ENCODE results near the gene TPGS2.

Gene TPGS2

DNA sequence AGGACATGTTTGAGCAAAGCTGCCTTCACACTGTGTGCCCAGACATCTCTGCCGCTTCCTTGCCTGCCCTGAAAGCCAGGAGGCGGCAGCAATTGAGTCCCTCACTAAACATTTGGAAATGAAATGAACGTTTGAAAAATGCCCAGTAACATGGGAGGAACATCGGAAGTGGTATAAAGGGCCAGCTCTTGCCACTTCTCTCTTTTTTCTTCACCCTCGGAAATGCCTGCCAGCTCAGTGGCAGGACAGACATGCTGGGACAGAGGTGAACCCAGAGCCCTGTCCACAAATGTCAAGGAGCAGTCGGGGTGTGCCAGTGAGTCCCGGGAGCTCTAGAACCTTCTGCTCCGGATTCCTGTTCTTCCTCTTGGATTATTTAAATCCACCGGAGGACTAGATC, 46.1 kb downstream of the TPGS2 start:
- no peak overlapping the region for H2AK5ac ChIP-seq (ENCODE audit: low read length)
- no peak overlapping the region for H2AFZ ChIP-seq (ENCODE audit: insufficient read depth, low read length, poor library complexity)
- H3K9me3 ChIP-seq (ENCODE audit: insufficient read depth, low read depth, low read length) = no peaks in the 10 kb centered on the region
- H3K4ac ChIP-seq (ENCODE audit: low read depth, low read length) = no peak overlapping the region
- H3K23ac ChIP-seq (ENCODE audit: low read length) = no peak overlapping the region
- peaks cover 12 to 25% of the 10 kb centered on the region in 2 experiments for H3K36me3 ChIP-seq (ENCODE audit: control insufficient read depth in 1 of 2, insufficient read depth in 2 of 2, low read length in 2 of 2)
- no CpG with 5 or more reads among the region's 9 CpGs for WGBS (ENCODE audit: extremely low coverage, insufficient coverage, insufficient read length)
- no peaks in the 10 kb centered on the region for H3K4me1 ChIP-seq (ENCODE audit: control insufficient read depth in 1 of 2, insufficient read depth in 2 of 2, low read length in 2 of 2)
- H2BK12ac ChIP-seq (ENCODE audit: low read length) = no peak overlapping the region
- H3K79me1 ChIP-seq (ENCODE audit: low read length) = no peaks in the 10 kb centered on the region
- no peak overlapping the region for H3K18ac ChIP-seq (ENCODE audit: low read length)
- no peak overlapping the region for H4K91ac ChIP-seq (ENCODE audit: low read depth, low read length)
- H3K4me3 ChIP-seq (ENCODE audit: low read depth, low read length) = no peak overlapping the region
- no peak overlapping the region for H2BK5ac ChIP-seq (ENCODE audit: low read depth, low read length, poor library complexity)
- no peak overlapping the region for H3K9ac ChIP-seq (ENCODE audit: low read length)
- no peak overlapping the region for H3K4me2 ChIP-seq (ENCODE audit: low read length)
- H3K27me3 ChIP-seq (ENCODE audit: insufficient read depth, low read length) = no peaks in the 10 kb centered on the region
- no peak overlapping the region for H3K14ac ChIP-seq (ENCODE audit: low read length)
- no peak for DNase-seq
- H3K79me2 ChIP-seq (ENCODE audit: control insufficient read depth, insufficient read depth, low read length, poor library complexity) = no peaks in the 10 kb centered on the region
- no peak overlapping the region for H4K8ac ChIP-seq (ENCODE audit: low read depth, low read length)
- no peak overlapping the region for H2BK120ac ChIP-seq (ENCODE audit: insufficient read depth, low read length, poor library complexity)
- no peak overlapping the region for H4K12ac ChIP-seq (ENCODE audit: low read depth, low read length)
- H3K27ac ChIP-seq (ENCODE audit: low read depth, low read length) = no peak overlapping the region

DNA sequence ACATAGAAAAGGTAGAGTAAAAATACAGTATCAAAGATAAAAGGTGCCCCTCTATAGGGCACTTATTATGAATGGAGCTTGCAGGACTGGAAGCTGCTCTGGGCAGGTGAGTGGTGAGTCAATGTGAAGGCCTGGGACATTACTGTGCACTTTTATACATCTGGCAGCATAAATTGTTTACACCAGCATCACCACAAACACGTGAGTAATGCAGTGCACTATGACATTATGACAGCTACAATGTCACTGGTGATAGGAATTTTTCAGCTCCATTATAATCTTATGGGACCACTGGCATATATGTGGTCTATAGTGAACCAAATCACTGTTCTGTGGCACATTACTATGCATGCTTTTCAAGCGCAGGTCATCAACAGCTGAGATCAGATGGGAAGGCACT, 48.1 kb downstream of the TPGS2 start:
- no peak overlapping the region for H4K91ac ChIP-seq (ENCODE audit: low read depth, low read length)
- no peak overlapping the region for H3K14ac ChIP-seq (ENCODE audit: low read length)
- H3K4me1 ChIP-seq (ENCODE audit: control insufficient read depth in 1 of 2, insufficient read depth in 2 of 2, low read length in 2 of 2) = no peaks in the 10 kb centered on the region
- H2AFZ ChIP-seq (ENCODE audit: insufficient read depth, low read length, poor library complexity) = no peak overlapping the region
- WGBS (ENCODE audit: extremely low coverage, insufficient coverage, insufficient read length) = no CpG with 5 or more reads among the region's 2 CpGs
- no peak overlapping the region for H3K4me3 ChIP-seq (ENCODE audit: low read depth, low read length)
- no peak overlapping the region for H3K23ac ChIP-seq (ENCODE audit: low read length)
- H3K9ac ChIP-seq (ENCODE audit: low read length) = no peak overlapping the region
- H3K27me3 ChIP-seq (ENCODE audit: insufficient read depth, low read length) = no peaks in the 10 kb centered on the region
- H2BK120ac ChIP-seq (ENCODE audit: insufficient read depth, low read length, poor library complexity) = no peak overlapping the region
- no peaks in the 10 kb centered on the region for H3K9me3 ChIP-seq (ENCODE audit: insufficient read depth, low read depth, low read length)
- H2AK5ac ChIP-seq (ENCODE audit: low read length) = no peak overlapping the region
- no peak overlapping the region for H3K18ac ChIP-seq (ENCODE audit: low read length)
- H3K27ac ChIP-seq (ENCODE audit: low read depth, low read length) = no peak overlapping the region
- H3K4me2 ChIP-seq (ENCODE audit: low read length) = no peak overlapping the region
- no peaks in the 10 kb centered on the region for H3K79me2 ChIP-seq (ENCODE audit: control insufficient read depth, insufficient read depth, low read length, poor library complexity)
- no peaks in the 10 kb centered on the region for H3K79me1 ChIP-seq (ENCODE audit: low read length)
- peak; percentile 42 to 74 for DNase-seq
- no peak overlapping the region for H4K12ac ChIP-seq (ENCODE audit: low read depth, low read length)
- H3K4ac ChIP-seq (ENCODE audit: low read depth, low read length) = no peak overlapping the region
- H4K8ac ChIP-seq (ENCODE audit: low read depth, low read length) = no peak overlapping the region
- peaks cover 15 to 28% of the 10 kb centered on the region in 2 experiments for H3K36me3 ChIP-seq (ENCODE audit: control insufficient read depth in 1 of 2, insufficient read depth in 2 of 2, low read length in 2 of 2)
- no peak overlapping the region for H2BK5ac ChIP-seq (ENCODE audit: low read depth, low read length, poor library complexity)
- no peak overlapping the region for H2BK12ac ChIP-seq (ENCODE audit: low read length)

DNA sequence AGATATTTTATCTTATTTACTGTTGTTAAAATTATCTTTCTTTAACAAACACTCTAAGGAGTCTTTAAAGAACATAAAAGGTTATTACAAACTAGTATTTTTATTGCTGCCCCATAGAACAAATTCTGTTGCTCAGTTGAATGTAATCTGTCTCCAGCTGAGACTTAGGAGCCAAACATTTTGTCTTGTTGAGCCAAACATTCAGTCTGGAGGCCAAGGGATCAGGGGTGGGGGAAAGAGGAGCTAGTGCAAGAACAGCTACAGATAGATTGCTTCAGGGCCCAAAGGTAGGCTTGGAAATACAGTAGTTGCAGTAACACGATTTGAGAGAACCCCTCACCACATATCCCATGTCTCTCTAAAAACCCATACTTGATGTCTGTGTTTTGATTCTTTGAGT, 51.2 kb downstream of the TPGS2 start:
- Histone ChIP-seq H2BK12ac (ENCODE audit: low read length) (no peak overlapping the region), H3K36me3 (ENCODE audit: control insufficient read depth in 1 of 2, insufficient read depth in 2 of 2, low read length in 2 of 2) (peaks cover 23 to 35% of the 10 kb centered on the region in 2 experiments), H2AK5ac (ENCODE audit: low read length) (no peak overlapping the region), H3K79me2 (ENCODE audit: control insufficient read depth, insufficient read depth, low read length, poor library complexity) (no peaks in the 10 kb centered on the region), H3K9ac (ENCODE audit: low read length) (no peak overlapping the region), H3K4me1 (ENCODE audit: control insufficient read depth in 1 of 2, insufficient read depth in 2 of 2, low read length in 2 of 2) (no peaks in the 10 kb centered on the region), H3K4ac (ENCODE audit: low read depth, low read length) (no peak overlapping the region), H4K12ac (ENCODE audit: low read depth, low read length) (no peak overlapping the region), H3K9me3 (ENCODE audit: insufficient read depth, low read depth, low read length) (peaks cover 3% of the 10 kb centered on the region), H2BK5ac (ENCODE audit: low read depth, low read length, poor library complexity) (no peak overlapping the region), H3K14ac (ENCODE audit: low read length) (no peak overlapping the region), H3K23ac (ENCODE audit: low read length) (no peak overlapping the region), H2AFZ (ENCODE audit: insufficient read depth, low read length, poor library complexity) (no peak overlapping the region), H3K18ac (ENCODE audit: low read length) (no peak overlapping the region), H3K4me3 (ENCODE audit: low read depth, low read length) (no peak overlapping the region), H3K27me3 (ENCODE audit: insufficient read depth, low read length) (no peaks in the 10 kb centered on the region), H2BK120ac (ENCODE audit: insufficient read depth, low read length, poor library complexity) (no peak overlapping the region), H3K27ac (ENCODE audit: low read depth, low read length) (no peak overlapping the region), H4K8ac (ENCODE audit: low read depth, low read length) (no peak overlapping the region), H4K91ac (ENCODE audit: low read depth, low read length) (no peak overlapping the region), H3K79me1 (ENCODE audit: low read length) (no peaks in the 10 kb centered on the region), H3K4me2 (ENCODE audit: low read length) (no peak overlapping the region)
- DNase-seq = no peak
- no CpG with 5 or more reads among the region's 1 CpG for WGBS (ENCODE audit: extremely low coverage, insufficient coverage, insufficient read length)

DNA sequence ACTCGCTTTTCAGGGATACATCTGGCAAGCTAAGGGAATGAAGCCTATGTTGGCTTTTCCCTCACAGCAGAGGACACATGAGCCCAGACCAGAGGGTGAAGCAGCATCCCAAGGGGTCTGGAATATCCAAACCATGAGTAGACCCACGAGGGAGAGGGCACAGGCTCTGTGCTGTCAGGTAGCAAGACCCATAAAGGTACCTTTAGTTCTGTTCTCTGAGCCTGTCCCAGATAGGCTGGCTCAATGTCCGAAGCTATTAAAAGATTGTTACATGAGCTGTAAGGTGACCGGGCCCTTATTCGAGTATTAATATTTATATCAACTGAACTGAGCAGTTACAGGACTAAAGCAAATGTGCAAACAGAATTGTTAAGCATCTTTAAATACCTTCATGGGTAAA, 52.2 kb downstream of the TPGS2 start:
- H2AFZ ChIP-seq (ENCODE audit: insufficient read depth, low read length, poor library complexity) = no peak overlapping the region
- no peak overlapping the region for H3K4me2 ChIP-seq (ENCODE audit: low read length)
- H3K9ac ChIP-seq (ENCODE audit: low read length) = no peak overlapping the region
- no peaks in the 10 kb centered on the region for H3K79me2 ChIP-seq (ENCODE audit: control insufficient read depth, insufficient read depth, low read length, poor library complexity)
- H3K4me3 ChIP-seq (ENCODE audit: low read depth, low read length) = no peak overlapping the region
- no peak overlapping the region for H2BK5ac ChIP-seq (ENCODE audit: low read depth, low read length, poor library complexity)
- no peak overlapping the region for H3K4ac ChIP-seq (ENCODE audit: low read depth, low read length)
- no peak overlapping the region for H2BK120ac ChIP-seq (ENCODE audit: insufficient read depth, low read length, poor library complexity)
- no peak for DNase-seq
- no CpG with 5 or more reads among the region's 5 CpGs for WGBS (ENCODE audit: extremely low coverage, insufficient coverage, insufficient read length)
- H4K12ac ChIP-seq (ENCODE audit: low read depth, low read length) = no peak overlapping the region
- peaks cover 3% of the 10 kb centered on the region for H3K9me3 ChIP-seq (ENCODE audit: insufficient read depth, low read depth, low read length)
- no peak overlapping the region for H2BK12ac ChIP-seq (ENCODE audit: low read length)
- no peaks in the 10 kb centered on the region for H3K79me1 ChIP-seq (ENCODE audit: low read length)
- no peak overlapping the region for H3K23ac ChIP-seq (ENCODE audit: low read length)
- H4K8ac ChIP-seq (ENCODE audit: low read depth, low read length) = no peak overlapping the region
- H3K18ac ChIP-seq (ENCODE audit: low read length) = no peak overlapping the region
- no peak overlapping the region for H3K14ac ChIP-seq (ENCODE audit: low read length)
- H2AK5ac ChIP-seq (ENCODE audit: low read length) = no peak overlapping the region
- no peaks in the 10 kb centered on the region for H3K4me1 ChIP-seq (ENCODE audit: control insufficient read depth in 1 of 2, insufficient read depth in 2 of 2, low read length in 2 of 2)
- H3K27ac ChIP-seq (ENCODE audit: low read depth, low read length) = no peak overlapping the region
- no peaks in the 10 kb centered on the region for H3K27me3 ChIP-seq (ENCODE audit: insufficient read depth, low read length)
- H4K91ac ChIP-seq (ENCODE audit: low read depth, low read length) = no peak overlapping the region
- peaks cover 26 to 38% of the 10 kb centered on the region in 2 experiments for H3K36me3 ChIP-seq (ENCODE audit: control insufficient read depth in 1 of 2, insufficient read depth in 2 of 2, low read length in 2 of 2)
